H1 (cell line): ENCODE data around the gene POPDC3. TPM values are rescaled to one million over a fixed set of nuclear protein-coding genes. Genes with fewer than 3 reads are reported as not detected.

Experiments used
- CTCF ChIA-PET: fragments of 300-600 bp; sonication (Branson Sonifier 250); formaldehyde crosslinking; loops from one replicate; lab custom pipeline; 2021; ENCODE audit not compliant: partially characterized antibody; lab: Charles Lee
- POLR2A ChIA-PET: fragments of 300-600 bp; sonication (Branson Sonifier 250); formaldehyde crosslinking; loops from one replicate; lab custom pipeline; 2021; ENCODE audit warnings: inconsistent platforms; ENCODE audit not compliant: partially characterized antibody; lab: Charles Lee
- DNase-seq, 2 experiments: peaks; one replicate each; pipeline versions ENCODE4 v3.0.0 to v3.0.0-alpha.2; 2010 to 2022; ENCODE audit warnings: low spot score in 2 of 2, low read depth in 1 of 2, mixed read lengths in 1 of 2
- FAIRE-seq: peaks from 2 replicates; lab custom pipeline; 2011; peaks lifted over from hg19 to GRCh38; lab: Jason Lieb, UNC
- H2AFZ ChIP-seq: 2 replicates; pipeline ENCODE4 v1.8.1; 2012; ENCODE audit warnings: low read length, inconsistent platforms
- H2AK5ac ChIP-seq: 2 replicates; pipeline ENCODE4 v1.6.1; 2013; ENCODE audit warnings: low read depth, low read length
- H2BK120ac ChIP-seq: replicated peaks from 2 replicates; pipeline ENCODE3; 2013; ENCODE audit warnings: low read depth, low read length, inconsistent platforms
- H2BK12ac ChIP-seq: 2 replicates; pipeline ENCODE4 v1.6.1; 2013; ENCODE audit warnings: low read depth, low read length
- H2BK15ac ChIP-seq: 2 replicates; pipeline ENCODE4 v1.6.1; 2013; ENCODE audit warnings: low read length
- H2BK20ac ChIP-seq: 2 replicates; pipeline ENCODE4 v1.6.1; 2013; ENCODE audit warnings: low read length
- H2BK5ac ChIP-seq: 2 replicates; pipeline ENCODE4 v1.6.1; 2013; ENCODE audit warnings: low read depth, low read length
- H3K14ac ChIP-seq: 2 replicates; pipeline ENCODE4 v1.6.1; 2013; ENCODE audit warnings: inconsistent platforms; ENCODE audit not compliant: insufficient read length
- H3K18ac ChIP-seq: 2 replicates; pipeline ENCODE4 v1.6.1; 2013; ENCODE audit warnings: low read length; ENCODE audit errors: extremely low read depth
- H3K23ac ChIP-seq: 2 replicates; pipeline ENCODE4 v1.6.1; 2013; ENCODE audit warnings: inconsistent platforms; ENCODE audit not compliant: insufficient read length
- H3K23me2 ChIP-seq: 2 replicates; pipeline ENCODE4 v1.6.1; 2013; ENCODE audit warnings: low read depth, low read length
- H3K27ac ChIP-seq: 2 replicates; pipeline ENCODE4 v1.6.1; 2011; ENCODE audit warnings: low read depth, low read length, inconsistent platforms
- H3K27me3 ChIP-seq, 4 experiments: replicated peaks in 1 of 4; 1 replicate in 1 of 4; 2 replicates in 3 of 4; pipeline versions ENCODE4 v1.6.1 to v1.8.1; 2011 to 2013; ENCODE audit warnings: low read length in 3 of 4, mild to moderate bottlenecking in 3 of 4, inconsistent platforms in 2 of 4, mixed read lengths in 2 of 4, moderate library complexity in 1 of 4; ENCODE audit not compliant: control insufficient read depth in 3 of 4, insufficient read depth in 3 of 4; ENCODE audit errors: extremely low read depth in 1 of 4
- H3K36me3 ChIP-seq, 4 experiments: 2 replicates each; pipeline versions ENCODE4 v1.6.1 to v1.8.1; 2011 to 2013; ENCODE audit warnings: mild to moderate bottlenecking in 4 of 4, low read length in 3 of 4, moderate library complexity in 2 of 4, control low read depth in 1 of 4, inconsistent platforms in 1 of 4; ENCODE audit not compliant: insufficient read depth in 4 of 4, control insufficient read depth in 2 of 4
- H3K4ac ChIP-seq: replicated peaks from 2 replicates; pipeline ENCODE3; 2013; ENCODE audit warnings: low read length, low read depth, mixed read lengths, inconsistent platforms; ENCODE audit not compliant: insufficient read length
- H3K4me1 ChIP-seq, 4 experiments: replicated peaks in 1 of 4; 1 replicate in 1 of 4; 2 replicates in 3 of 4; pipeline versions ENCODE4 v1.6.1 to v1.8.1; 2011 to 2013; ENCODE audit warnings: low read length in 3 of 4, inconsistent platforms in 2 of 4, mixed read lengths in 1 of 4; ENCODE audit not compliant: insufficient read depth in 4 of 4, control insufficient read depth in 3 of 4
- H3K4me2 ChIP-seq, 2 experiments: 2 replicates each; pipeline versions ENCODE4 v1.6.1 to v1.8.1; 2011 to 2013; ENCODE audit warnings: low read depth in 2 of 2, low read length in 2 of 2, control low read depth in 1 of 2, inconsistent platforms in 1 of 2, mild to moderate bottlenecking in 1 of 2; ENCODE audit not compliant: insufficient read depth in 1 of 2
- H3K4me3 ChIP-seq, 4 experiments: fragments of 200-600, 300-600 bp in 1 of 4; sonication (generic), shearing (Covaris generic), sonication (Bioruptor Twin) in 1 of 4; 2 replicates each; pipeline versions ENCODE4 v1.5.1 to v1.8.1; 2011 to 2016; ENCODE audit warnings: low read length in 4 of 4, low read depth in 3 of 4, control low read depth in 2 of 4, inconsistent platforms in 2 of 4, mild to moderate bottlenecking in 2 of 4, mixed read lengths in 1 of 4, moderate library complexity in 1 of 4; ENCODE audit not compliant: insufficient read depth in 2 of 4; ENCODE audit errors: extremely low read depth in 1 of 4
- H3K56ac ChIP-seq: replicated peaks from 2 replicates; pipeline ENCODE3; 2013; ENCODE audit warnings: low read depth, mild to moderate bottlenecking, mixed read lengths, low read length, inconsistent platforms; ENCODE audit not compliant: insufficient read length
- H3K79me1 ChIP-seq: 2 replicates; pipeline ENCODE4 v1.6.1; 2013; ENCODE audit warnings: low read depth, low read length, control low read depth
- H3K79me2 ChIP-seq, 2 experiments: 2 replicates each; pipeline versions ENCODE4 v1.6.1 to v1.8.1; 2012 to 2013; ENCODE audit warnings: low read length in 2 of 2, mild to moderate bottlenecking in 2 of 2, inconsistent platforms in 1 of 2; ENCODE audit not compliant: insufficient read depth in 2 of 2, control insufficient read depth in 1 of 2
- H3K9ac ChIP-seq, 4 experiments: replicated peaks in 1 of 4; 1 replicate in 1 of 4; 2 replicates in 3 of 4; pipeline versions ENCODE4 v1.6.1 to v1.8.1; 2011 to 2013; ENCODE audit warnings: low read depth in 3 of 4, low read length in 3 of 4, control low read depth in 2 of 4, mild to moderate bottlenecking in 2 of 4, moderate library complexity in 2 of 4, inconsistent platforms in 1 of 4; ENCODE audit errors: extremely low read depth in 1 of 4
- H3K9me3 ChIP-seq, 2 experiments: 2 replicates each; pipeline versions ENCODE4 v1.6.1 to v1.8.1; 2012 to 2013; ENCODE audit warnings: mild to moderate bottlenecking in 2 of 2, moderate library complexity in 2 of 2, control low read depth in 1 of 2, inconsistent platforms in 1 of 2, low read depth in 1 of 2, low read length in 1 of 2, mixed read lengths in 1 of 2; ENCODE audit not compliant: insufficient read depth in 2 of 2
- H4K20me1 ChIP-seq, 2 experiments: replicated peaks in 1 of 2; 2 replicates each; pipeline versions ENCODE3 to v1.8.1; 2011 to 2013; ENCODE audit warnings: inconsistent platforms in 2 of 2, low read length in 2 of 2, mild to moderate bottlenecking in 1 of 2; ENCODE audit not compliant: insufficient read depth in 2 of 2, control insufficient read depth in 1 of 2
- H4K5ac ChIP-seq: 2 replicates; pipeline ENCODE4 v1.6.1; 2013; ENCODE audit warnings: low read length, low read depth, mixed read lengths, inconsistent platforms; ENCODE audit not compliant: insufficient read length
- H4K8ac ChIP-seq: 2 replicates; pipeline ENCODE4 v1.8.0; 2013; ENCODE audit warnings: mild to moderate bottlenecking, moderate library complexity, low read length, inconsistent platforms; ENCODE audit not compliant: insufficient read depth; ENCODE audit errors: extremely low read depth
- H4K91ac ChIP-seq: replicated peaks from 2 replicates; pipeline ENCODE3; 2013; ENCODE audit warnings: low read length, mixed read lengths, inconsistent platforms; ENCODE audit not compliant: insufficient read length
- BCL11A ChIP-seq, 2 experiments: IDR thresholded peaks; one replicate each; pipeline ENCODE4 v1.6.1; 2011; ENCODE audit warnings: low read depth in 2 of 2, low read length in 2 of 2, mild to moderate bottlenecking in 2 of 2
- EGR1 ChIP-seq: IDR thresholded peaks from 2 replicates; pipeline ENCODE4 v1.6.1; 2011; ENCODE audit warnings: low read depth, low read length, borderline replicate concordance
- GTF2F1 ChIP-seq: IDR thresholded peaks from 2 replicates; pipeline ENCODE4 v1.6.1; 2012; ENCODE audit warnings: low read depth, low read length, improper control_type of control experiment, borderline replicate concordance
- HDAC6 ChIP-seq: IDR thresholded peaks from one replicate; pipeline ENCODE4 v1.7.1; 2012; ENCODE audit warnings: low read depth, mild to moderate bottlenecking, inconsistent platforms, low read length, moderate library complexity
- MAFK ChIP-seq: IDR thresholded peaks from 2 replicates; pipeline ENCODE4 v1.6.1; 2012; ENCODE audit warnings: low read depth, mild to moderate bottlenecking, improper control_type of control experiment, low read length
- SIRT6 ChIP-seq: IDR thresholded peaks from one replicate; pipeline ENCODE4 v1.7.1; 2012; ENCODE audit warnings: low read length, inconsistent platforms
- WGBS, 2 experiments: shearing (Covaris generic) in 1 of 2; methylation state at CpG; one replicate each; pipeline versions ENCODE4 v1.1.6 to v1.1.7; 2013 to 2015; ENCODE audit warnings: low lambda C conversion rate in 2 of 2, mixed read lengths in 2 of 2, inconsistent platforms in 1 of 2, low coverage in 1 of 2, missing lambda C conversion rate in 1 of 2; ENCODE audit not compliant: insufficient replicate concordance in 2 of 2, insufficient coverage in 1 of 2, insufficient read length in 1 of 2; ENCODE audit errors: extremely low coverage in 1 of 2, missing lambda C conversion rate in 1 of 2; 5-methylcytosine and 5-hydroxymethylcytosine counted together
- polyA plus RNA-seq, 7 experiments: library from polyadenylated mRNA; depleted of rRNA in 3 of 7; stranded (reverse) in 5 of 7; unstranded in 2 of 7; fragments of >200 nt in 5 of 7; fragments of 200-250 nt in 2 of 7; gene quantifications; 1 replicate in 5 of 7; 2 replicates in 1 of 7; 4 replicates in 1 of 7; pipeline versions ENCODE4 v1.2.1 to v1.2.3, GENCODE V29; 2011 to 2013; ENCODE audit warnings: missing spikeins in 2 of 7, mixed read lengths in 2 of 7
- total RNA-seq: library from RNA; stranded (reverse); fragmentation: NEBNext Ultra II Directional; extraction: Animal tissue kit (Norgen Biotek cat#: 25700); gene quantifications from 2 replicates; pipeline ENCODE4 v1.2.1, GENCODE V29; 2021

POPDC3 gene
- total and polyA plus RNA-seq, 2 of the 8 experiments (the other 6 are each of a cell fraction or from before 2014, with no cell fraction given), result 3.7 to 6.5 TPM

GRCh38 chr6:105177556-105177955 lies 2.3 kb downstream of the POPDC3 start:
- H3K9me3 ChIP-seq, result no peaks in the 10 kb centered on the region
- no peak overlapping the region for H3K23ac ChIP-seq
- H3K23me2 ChIP-seq, result no peaks in the 10 kb centered on the region; the same call in 1 of the 2 replicates
- H3K79me2 ChIP-seq, result no peaks in the 10 kb centered on the region
- H3K4me1 ChIP-seq, result peaks cover 0 to 13% (median 5%) of the 10 kb centered on the region in 4 experiments; a peak in 4 of 7 replicates
- no peaks in the 10 kb centered on the region for H4K20me1 ChIP-seq
- H2BK5ac ChIP-seq, result no peak overlapping the region
- no peak overlapping the region for H2BK120ac ChIP-seq
- FAIRE-seq (no peak), DNase-seq (no peak)
- no peak for TF ChIP-seq HDAC6
- no peak for TF ChIP-seq SIRT6
- no peak for TF ChIP-seq BCL11A (IDR thresholded peaks at IDR 0.05; ENCODE audit: low read depth in 2 of 2, low read length in 2 of 2)
- no peak for TF ChIP-seq MAFK
- TF ChIP-seq EGR1, result no peak
- TF ChIP-seq GTF2F1, result no peak
- no peak overlapping the region for H4K8ac ChIP-seq
- H3K56ac ChIP-seq, result no peak overlapping the region
- no peak overlapping the region for H4K5ac ChIP-seq
- H2AFZ ChIP-seq, result no peak overlapping the region
- ChIA-PET POLR2A (interaction anchor here (1.2 kb wide), 2 partner anchors 41 to 95 kb away, joined by 3 to 4 read pairs; a partner anchor contains a TSS), CTCF (interaction anchor here (2.3 kb wide), 1 partner anchor 13 kb away, joined by 5 read pairs; no protein-coding TSS in a partner anchor)
- no peak overlapping the region for H3K27ac ChIP-seq
- H3K4me2 ChIP-seq, result no peak overlapping the region
- no peak overlapping the region for H3K18ac ChIP-seq
- no peak overlapping the region for H2AK5ac ChIP-seq
- no peak overlapping the region for H3K4me3 ChIP-seq
- 96% methylated on average over 2 of the region's 2 CpGs; no CpG with 5 or more reads in 1 of the 2 experiments for WGBS, 2 experiments
- H3K4ac ChIP-seq, result no peak overlapping the region
- H2BK15ac ChIP-seq, result no peak overlapping the region
- H4K91ac ChIP-seq, result no peak overlapping the region
- no peak overlapping the region for H2BK12ac ChIP-seq
- peaks cover 0 to 3% (median 0%) of the 10 kb centered on the region in 4 experiments; a peak in 3 of 7 replicates for H3K27me3 ChIP-seq
- H3K9ac ChIP-seq, result no peak overlapping the region
- H3K79me1 ChIP-seq, result no peaks in the 10 kb centered on the region
- H2BK20ac ChIP-seq, result no peak overlapping the region
- no peaks in the 10 kb centered on the region for H3K36me3 ChIP-seq
- H3K14ac ChIP-seq, result no peak overlapping the region
